ENCODE data around the gene FBXL17.

The FBXL17 gene

DNA sequence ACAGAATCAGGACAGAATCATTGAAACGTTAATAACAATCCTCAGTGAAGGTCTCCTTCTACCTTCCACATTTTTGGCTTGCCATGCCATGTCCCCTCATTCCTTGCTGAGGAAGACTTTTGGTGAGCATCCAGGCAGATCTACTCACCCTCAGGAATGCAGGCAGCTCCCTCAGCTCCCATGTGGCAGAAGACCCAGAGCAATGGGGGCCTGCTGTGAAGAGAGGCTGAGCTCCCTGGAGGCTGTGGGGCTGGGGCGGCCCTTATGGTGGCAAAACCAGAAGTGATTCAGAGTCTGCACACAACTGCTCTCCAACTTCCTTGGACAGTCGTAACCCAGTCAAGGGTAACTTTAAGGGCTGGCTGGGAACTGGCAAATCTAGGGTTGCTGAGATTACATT is 463.9 kb downstream of the FBXL17 start:
- no peak for DNase-seq

DNA sequence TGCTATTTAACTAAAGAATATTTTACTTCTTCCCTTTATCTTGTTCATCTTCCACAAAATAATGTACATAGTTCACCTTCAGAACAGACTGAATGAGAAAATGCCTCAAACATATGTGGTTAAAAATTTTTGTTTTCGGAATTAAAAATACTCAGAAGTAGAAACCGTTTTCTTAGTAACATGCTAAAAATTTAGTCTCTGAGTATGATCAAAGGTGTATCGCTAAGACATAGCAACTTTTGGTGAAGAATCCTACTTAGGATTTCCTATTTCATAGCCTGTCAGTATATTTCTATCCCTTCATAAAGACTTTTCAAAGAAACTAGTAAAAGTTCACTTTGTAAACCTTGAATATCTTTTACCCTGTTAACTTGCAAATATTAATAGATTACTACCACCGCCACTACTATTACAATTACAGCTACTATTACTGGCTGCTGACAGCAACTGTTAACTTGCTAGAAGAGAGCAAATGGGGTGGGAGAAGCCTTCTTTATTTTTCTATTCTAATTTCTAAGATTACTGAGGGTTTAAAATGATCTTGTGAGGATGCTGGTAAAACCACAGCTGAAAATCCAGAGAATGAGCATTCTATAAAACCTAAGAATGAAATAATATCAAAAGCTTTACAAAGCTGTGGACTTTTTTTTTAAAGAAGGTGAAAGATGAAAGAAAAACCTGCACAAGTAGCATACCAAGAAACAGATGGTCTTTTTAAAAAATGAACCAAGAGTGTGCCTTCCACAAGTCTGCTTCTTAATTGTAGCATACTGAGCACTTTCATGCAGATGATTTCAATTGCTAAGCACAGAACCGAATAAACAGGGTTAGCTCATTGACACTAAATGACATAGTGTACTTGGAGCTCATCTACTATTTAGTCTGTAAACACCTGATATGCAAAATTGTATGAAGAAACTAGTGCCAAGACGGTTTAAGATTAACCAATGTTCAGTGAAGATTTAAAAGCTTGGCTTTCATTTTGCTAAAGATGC is 464.9 kb downstream of the FBXL17 start:
- DNase-seq = no peak

- DNase-seq = no peak
These were observed 466.6 kb downstream of the FBXL17 start for GRCh38 chr5:107915176-107915812.

- DNase-seq = no peak
These were observed 468.4 kb downstream of the FBXL17 start for GRCh38 chr5:107913494-107913893.

DNA sequence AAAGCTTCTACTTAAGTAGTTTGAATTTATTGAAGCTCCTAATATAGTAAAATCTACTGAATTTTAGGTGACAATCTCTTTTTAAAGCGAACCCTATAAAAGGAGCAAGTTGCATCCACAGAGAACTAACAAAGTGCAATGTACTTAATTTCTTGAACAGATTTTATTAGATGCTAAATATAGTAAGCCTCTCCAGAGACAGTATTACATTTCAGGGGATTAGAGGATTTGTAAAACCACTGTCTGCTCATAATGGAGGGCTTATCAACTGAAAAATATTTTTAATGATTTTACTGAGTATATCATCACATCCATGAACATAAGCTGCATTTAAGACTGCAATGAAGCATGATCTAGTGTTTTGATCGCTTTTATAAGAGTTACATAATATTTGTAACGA is 481.2 kb downstream of the FBXL17 start:
- DNase-seq = no peak

GRCh38 chr5:107894361-107894760 is 487.5 kb downstream of the FBXL17 start:
- no peak for DNase-seq

DNA sequence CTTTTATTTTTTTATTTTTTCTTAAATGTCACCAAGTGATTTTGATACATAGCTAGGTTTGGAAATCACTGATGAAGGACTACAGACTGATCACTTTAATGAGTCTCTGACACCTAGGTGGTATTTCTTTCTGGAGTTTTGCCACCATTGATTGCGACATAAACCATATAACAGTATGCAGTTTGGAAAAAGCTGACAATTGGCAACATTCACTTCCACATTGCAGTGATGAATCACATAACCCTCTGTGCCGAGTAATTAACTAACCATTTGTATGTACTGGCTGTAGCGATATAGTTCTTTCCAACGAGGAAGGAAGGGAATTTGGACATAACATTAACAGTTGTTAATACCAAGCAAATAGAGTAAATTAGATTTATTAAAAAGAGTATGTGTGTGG is 488.3 kb downstream of the FBXL17 start:
- DNase-seq = no peak

- no peak for DNase-seq
These were observed 492.5 kb downstream of the FBXL17 start for GRCh38 chr5:107889387-107889786.

GRCh38 chr5:107888541-107888940 is 493.4 kb downstream of the FBXL17 start:
- DNase-seq = no peak

- DNase-seq = peak in 1 of 56 donors; percentile 8
These were observed 494.5 kb downstream of the FBXL17 start for GRCh38 chr5:107887166-107887943.

DNA sequence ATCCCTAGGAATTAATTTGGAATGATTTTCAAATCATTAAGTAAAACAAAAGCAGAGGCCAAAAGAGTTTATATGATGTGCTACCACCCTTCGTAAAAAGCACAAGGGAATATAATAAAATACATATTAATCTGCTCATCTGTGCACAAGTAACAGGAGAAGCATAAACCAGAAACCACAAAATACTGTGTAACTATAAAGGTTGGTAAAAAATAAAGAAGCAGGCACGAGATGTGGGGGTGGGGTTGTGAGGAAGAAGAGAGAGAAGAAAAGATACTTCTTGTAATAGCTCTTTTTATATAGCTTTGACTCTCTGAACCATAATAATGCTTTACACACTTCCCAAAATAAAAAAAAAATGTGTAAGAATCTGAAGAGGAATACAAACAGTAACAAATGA is 496.3 kb downstream of the FBXL17 start:
- DNase-seq = no peak

GRCh38 chr5:107884871-107885270 is 497.0 kb downstream of the FBXL17 start:
- no peak for DNase-seq

DNA sequence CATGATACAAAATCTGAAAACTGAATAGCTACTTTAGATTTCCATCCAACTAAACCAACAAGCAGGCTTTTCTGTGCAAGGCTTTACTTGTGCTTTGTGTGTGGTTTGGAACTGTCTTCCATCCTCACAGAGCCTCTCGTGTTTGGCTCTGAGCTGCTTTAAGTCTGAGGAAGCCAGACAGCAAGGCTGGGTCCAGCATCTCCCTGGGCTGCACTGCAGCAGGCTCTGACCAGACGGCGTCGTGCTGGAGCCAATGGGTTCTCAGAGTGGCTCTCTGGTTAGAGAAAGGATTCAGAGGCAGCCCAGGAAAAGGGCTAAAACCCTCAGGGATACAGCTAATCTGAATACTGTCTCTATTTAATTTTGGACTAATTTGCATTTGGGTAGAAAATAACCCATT is 503.2 kb downstream of the FBXL17 start:
- DNase-seq = peak in 24 of 56 donors; percentile 2 to 53 (median 14)

DNA sequence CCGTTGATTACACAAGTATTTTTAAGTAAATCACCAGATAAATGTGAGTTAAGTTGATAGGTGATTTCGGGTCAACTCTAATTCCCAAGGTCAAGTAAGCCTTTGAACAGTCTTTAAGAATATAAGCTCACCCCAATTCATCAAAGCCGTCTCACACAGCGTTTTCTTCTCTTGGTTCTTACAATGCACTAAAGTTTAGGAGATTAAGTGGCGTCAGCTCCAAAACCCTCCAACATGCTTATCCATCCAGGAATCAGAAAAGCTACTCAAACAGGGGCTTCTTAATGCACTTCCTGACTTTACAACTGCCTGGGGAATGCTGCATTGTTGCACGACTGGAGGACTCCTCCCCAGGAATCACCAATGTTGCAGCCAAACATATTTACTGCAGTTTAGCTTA is 505.0 kb downstream of the FBXL17 start:
- DNase-seq = no peak

GRCh38 chr5:107876261-107876660 is 505.6 kb downstream of the FBXL17 start:
- DNase-seq = no peak

DNA sequence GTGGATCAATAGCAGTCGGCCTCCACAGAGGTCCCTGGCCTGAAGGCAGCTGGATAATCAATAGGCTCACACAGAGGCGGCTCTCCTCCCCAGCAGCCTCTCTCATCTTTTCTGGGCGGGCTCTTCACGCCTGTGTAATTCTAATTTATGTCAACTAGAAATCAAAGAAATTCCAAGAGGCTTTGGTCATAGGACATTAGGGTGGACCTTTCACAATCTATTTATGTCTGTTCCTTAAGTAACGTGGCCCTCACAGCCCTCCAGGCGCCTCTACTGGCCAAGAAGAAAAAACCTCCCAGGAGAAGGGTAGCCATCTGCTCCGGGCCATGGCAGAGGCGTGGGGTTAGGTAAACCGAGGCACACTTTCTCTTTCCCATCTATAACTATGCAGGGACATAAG is 506.1 kb downstream of the FBXL17 start:
- DNase-seq = no peak

GRCh38 chr5:107874795-107875194 is 507.1 kb downstream of the FBXL17 start:
- DNase-seq = no peak

GRCh38 chr5:107873877-107874276 is 508.0 kb downstream of the FBXL17 start:
- no peak for DNase-seq

DNA sequence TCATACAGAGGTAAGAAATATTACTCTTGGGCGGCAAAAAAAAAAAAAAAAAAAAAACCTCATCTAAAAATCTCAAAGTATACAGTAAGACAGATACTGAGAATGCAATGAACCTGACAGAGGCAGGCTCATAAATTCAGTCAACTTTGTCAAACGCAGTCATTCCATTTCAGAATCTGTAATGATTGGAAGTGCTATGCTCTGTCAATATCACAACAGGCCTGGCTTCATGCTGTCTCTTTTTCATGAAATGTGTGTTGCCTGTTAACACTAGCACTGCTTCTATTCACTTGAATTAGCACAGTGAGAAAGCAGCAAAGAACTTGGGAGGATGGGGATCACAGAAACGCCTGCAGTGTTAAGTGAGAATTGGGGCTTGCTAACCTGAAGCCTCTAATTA is 510.9 kb downstream of the FBXL17 start:
- no peak for DNase-seq

DNA sequence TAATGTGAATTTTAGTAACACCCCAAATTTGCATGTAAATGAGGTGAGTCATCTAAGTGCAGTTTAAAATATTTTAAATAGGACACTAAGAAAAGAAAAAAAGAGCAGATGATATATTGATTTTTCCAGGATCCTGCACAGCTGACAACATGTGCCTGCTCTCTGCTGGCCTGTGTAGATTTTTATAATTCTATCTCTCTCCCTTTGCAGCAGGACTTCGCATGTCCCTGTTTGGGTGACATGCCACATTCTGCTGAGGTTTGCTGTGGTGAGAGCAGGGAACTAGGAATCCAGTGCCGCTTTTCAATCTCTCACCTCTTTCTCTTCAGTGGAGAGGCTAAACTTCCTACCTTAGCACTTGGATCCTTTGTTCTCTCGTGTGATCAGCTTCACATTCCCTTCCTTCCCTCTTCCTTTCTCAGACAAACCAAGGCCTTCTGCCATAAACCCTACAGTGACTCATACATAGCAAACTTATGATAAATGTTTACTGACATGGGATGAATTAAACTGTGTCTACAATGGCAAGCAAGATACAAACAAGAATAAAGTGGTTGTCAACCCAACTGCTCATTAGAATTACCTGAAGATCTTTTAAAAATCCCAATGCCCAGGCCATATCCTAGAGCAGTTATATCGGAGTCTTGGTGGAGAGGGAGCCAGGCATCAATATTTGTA is 512.3 kb downstream of the FBXL17 start:
- DNase-seq = no peak

Data from nucleus accumbens (tissue), 56 donors.